Retina (tissue), 1 donor: ENCODE data around the gene TAS2R13.

Source experiments
- DNase-seq: peaks from one replicate; pipeline ENCODE4 v3.0.0-alpha.2; 2016

The TAS2R13 gene

GRCh38 chr12:10863512-10864218 lies 45.7 kb downstream of the TAS2R13 start:
- DNase-seq: no peak

- DNase-seq: no peak
Observed at GRCh38 chr12:10861366-10861765, 48.0 kb downstream of the TAS2R13 start.
